Activated naive CD8-positive, alpha-beta T cell treated with anti-CD3 and anti-CD28 coated beads, Interleukin-2, amount 50 U/mL, for 16 hours (primary cell): Measurements from ENCODE around the gene HTR6.
A peak's percentile ranks its signal among the peaks of the same experiment; 100 is the strongest.
"Not testable (repeated sequence)": the region's sequence is repeated elsewhere in the genome, so short reads cannot be mapped to it uniquely, and the experiment has no call there.

Experiments
- DNase-seq: peaks from one replicate; pipeline ENCODE4 v3.0.0-alpha.2; 2020; ENCODE audit warnings: low read depth, low spot score

HTR6 gene

DNA sequence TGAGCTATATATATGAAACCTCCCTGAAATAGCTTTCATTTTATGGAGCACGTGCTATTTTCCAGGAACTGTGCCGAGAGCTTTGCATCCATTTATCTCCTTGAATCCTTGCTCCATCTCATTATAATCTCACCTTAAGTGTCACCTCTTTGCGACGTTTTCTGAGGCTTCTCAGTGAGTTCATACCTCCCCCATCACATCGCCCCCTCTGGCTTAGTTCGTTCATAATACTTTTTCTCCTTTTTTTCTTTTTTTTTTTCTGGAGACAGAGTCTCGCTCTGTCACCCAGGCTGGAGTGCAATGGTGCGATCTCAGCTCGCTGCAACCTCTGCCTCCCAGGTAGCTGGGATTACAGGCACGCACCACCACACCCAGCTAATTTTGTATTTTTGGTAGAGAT lies 25.4 kb upstream of the HTR6 start:
- DNase-seq = not testable (repeated sequence)

DNA sequence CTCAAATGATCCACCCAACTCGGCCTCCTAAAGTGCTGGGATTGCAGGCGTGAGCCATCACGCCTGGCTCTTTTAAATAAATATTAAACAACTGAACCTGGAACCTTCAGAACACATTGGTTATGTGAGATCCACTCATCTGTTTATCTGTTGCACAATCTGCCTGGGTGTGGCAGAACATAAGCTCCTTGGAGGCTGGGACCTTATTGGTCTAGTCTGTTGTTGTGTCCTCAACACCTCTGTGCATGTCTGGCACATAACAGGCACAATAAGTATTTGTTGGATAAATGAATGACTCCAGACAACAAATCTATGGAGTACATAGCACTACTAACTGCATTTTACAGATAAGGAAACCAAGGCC lies 24.7 kb upstream of the HTR6 start:
- no peak for DNase-seq

DNA sequence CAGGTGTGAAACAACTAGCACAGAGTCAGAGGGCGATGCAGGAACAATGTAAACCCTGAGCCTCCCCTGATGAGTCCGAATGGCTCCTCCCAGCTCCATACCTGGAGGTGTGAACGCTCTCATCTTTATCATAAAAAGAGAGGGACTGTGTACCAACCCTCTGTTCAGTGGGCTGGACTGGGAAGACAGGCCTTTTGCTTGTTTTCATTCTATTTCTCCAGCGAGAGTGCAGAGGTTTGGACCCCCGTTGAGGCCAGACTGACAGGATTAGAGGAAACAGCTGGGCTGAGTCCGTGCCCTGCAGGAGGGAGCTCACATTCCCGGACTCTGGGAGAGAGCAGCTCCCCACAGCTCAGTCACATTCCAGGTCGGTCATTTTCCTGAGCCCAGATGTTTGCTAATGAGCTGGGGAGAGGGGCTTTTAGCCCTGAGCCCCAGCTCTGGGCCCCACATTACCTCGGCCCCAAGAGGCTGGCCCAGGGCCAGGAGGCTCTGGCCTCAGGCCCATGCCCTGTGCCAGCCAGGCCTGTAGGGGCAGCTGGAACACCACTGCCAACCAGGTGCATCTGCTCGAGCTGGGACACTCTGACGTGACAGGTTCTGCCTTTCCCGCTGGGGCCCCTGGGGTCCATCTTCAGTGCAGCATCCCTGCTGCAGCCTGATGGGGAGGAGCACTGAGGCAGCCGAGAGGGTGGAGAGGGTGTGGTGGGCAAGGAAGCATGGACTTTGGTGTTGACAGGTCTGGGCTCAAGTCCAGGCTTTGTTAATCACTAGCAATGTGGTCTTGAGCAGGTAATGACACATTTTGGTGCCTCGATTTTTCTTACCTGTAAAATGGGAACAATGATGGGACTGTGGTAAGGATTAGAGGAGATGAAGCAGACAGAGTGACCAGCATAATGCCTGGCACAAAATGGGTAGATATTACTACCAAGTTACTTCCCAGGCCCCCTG lies 24.0 kb upstream of the HTR6 start:
- no peak for DNase-seq

DNA sequence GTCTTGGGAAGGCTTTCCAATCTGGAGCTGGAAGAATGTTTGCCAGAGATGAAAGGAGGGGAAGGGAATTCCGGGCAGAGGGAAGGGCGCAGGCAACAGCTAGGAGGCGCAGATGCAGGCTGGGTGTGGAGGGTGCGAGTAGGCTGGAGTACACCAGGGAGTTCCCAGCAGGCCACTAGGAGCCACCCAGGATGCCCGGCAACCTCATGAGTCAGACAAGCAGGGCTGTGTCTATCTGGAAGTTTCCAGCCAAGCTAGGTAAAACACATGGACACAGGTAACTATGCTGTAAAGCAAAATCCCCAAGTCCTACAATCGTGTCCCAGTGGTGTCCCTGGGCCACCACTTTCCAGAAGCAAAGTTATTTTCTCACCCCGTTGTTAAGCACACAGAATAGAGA lies 21.6 kb upstream of the HTR6 start:
- DNase-seq = no peak

DNA sequence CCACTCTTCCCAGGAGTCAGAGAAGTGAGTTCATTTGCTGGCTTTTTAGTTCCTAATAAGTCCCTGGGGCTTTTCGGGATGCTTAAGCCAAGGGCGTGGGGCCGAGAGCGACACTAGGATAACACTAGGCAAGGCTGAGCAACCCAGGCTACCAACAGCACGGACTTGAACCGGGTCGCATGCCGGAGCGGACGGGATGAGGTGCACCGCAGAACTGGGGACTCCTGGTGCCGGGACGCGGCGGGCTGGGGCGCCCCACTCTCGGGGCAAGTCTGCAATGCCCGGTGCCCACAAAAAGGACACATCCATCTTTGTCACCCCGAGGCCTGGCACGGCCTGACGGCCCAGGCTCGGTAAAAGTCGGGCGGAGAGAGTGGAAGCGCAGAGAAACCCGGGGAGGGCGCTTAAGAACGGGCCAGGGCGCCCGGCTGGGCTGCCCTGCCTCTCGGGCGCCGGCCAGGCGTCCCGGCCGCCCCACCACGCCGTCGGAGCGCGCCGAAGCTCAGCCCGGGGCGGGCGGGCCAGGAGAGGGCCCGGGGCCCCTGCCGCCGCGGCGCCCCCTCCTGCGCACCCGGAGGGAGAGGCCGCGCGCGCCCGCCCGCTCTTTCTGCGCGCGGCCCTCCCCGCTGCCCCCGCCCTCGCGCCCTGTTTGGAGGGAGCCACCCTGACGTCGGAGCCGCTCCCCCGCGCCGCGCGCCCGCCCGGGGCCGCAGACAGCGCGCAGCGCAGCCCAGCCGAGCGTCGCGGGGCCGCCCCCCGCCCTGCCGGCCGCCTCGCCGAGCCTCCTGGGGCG lies 20.9 kb upstream of the HTR6 start, which contains the start of gene NBL1:
Gene NBL1 (plus strand): TSS at position 710 of the 793 bp plus-strand sequence. CDS start 10,720 bp downstream, outside the sequence.
- DNase-seq = peak; percentile 49

DNA sequence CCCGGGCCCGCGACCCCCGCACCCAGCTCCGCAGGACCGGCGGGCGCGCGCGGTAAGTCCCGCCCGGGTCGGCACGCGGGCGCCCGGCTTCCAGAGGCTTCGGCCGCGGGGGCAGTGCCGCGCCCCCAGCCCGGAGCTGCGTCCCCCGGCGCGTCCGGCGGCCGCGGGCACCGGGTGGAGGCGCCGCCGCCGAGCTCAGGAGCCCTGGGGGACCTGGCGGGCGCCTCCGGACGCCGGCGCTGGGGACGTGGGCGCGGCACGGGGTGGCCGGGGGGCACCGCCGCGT lies 20.3 kb upstream of the HTR6 start:
- DNase-seq = no peak

DNA sequence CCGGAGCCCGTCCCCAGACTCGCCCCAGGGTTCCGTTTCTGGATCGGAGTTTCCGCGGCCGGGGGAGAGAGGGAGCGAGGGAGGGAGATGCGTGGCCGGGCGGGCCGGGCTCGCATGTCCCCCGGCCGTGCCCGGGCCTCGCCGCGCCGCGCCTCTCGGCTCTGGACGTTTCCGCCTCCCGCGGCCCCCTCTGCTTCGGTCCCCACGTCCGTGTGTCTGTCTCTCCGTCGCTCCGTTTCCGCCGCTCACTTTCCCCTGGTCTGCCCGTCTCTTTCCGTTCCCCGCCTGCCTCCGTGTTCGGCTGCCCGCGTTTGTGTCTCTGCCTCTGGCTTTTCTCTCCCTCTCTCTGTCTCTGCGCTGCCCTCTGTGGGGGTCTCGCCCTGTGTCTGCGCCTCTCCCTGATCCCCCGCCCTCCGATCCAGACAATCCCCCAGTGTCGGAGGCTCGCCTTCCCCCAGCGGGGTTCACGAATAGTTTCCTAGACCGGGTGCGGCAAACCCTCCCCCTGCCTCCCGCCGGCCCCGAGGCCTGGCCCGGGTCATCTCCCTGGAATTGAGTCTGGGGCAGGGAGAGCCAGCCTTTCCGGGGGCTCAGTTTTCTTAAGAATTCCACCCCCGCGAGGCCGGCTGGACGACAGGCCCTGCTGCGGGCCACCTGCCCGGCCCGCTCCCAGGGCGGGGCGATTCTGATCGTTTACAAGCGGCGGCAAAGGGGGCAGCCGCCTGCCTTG lies 19.8 kb upstream of the HTR6 start:
- no peak for DNase-seq

DNA sequence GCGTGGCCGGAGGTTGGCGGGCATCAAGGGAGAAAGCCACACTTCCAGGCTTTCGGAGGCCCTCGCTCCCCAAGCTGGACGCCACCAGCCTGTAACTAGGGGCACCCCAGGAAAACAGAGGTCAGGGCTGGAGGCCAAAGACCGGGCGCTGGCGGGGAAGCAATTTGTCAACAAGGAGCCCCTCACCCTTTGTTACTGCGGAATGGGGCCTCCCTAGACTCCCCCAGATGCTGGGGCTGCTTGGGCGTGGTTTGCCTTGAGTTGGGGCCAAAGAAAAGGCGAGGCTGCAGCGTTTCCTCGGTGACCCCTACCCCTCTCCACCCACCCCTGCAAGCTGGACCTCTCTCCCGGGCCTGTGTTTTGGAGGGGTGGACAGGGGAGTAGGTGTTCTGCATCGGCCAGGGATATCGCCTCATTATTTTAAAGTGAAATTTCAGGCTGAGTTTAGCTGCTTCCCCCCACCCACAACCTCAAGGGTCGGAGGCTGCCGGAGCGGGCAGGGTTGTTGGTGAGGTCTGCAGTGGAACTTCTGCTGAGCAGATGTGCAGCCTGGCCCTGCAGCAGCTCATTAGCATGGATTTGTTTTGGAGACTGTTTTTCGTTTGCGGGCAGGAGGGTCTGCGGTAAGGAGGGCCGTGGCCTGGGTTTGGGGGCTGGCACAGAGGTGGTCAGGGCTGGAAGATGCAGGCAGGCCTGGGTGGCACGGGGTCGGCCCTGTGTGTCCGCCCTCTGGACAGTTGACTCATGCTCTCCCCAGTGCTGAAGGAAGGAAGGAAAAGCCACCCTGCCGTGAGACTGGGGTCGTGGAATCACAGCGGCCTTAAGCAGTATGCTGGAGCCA lies 19.0 kb upstream of the HTR6 start:
- no peak for DNase-seq

DNA sequence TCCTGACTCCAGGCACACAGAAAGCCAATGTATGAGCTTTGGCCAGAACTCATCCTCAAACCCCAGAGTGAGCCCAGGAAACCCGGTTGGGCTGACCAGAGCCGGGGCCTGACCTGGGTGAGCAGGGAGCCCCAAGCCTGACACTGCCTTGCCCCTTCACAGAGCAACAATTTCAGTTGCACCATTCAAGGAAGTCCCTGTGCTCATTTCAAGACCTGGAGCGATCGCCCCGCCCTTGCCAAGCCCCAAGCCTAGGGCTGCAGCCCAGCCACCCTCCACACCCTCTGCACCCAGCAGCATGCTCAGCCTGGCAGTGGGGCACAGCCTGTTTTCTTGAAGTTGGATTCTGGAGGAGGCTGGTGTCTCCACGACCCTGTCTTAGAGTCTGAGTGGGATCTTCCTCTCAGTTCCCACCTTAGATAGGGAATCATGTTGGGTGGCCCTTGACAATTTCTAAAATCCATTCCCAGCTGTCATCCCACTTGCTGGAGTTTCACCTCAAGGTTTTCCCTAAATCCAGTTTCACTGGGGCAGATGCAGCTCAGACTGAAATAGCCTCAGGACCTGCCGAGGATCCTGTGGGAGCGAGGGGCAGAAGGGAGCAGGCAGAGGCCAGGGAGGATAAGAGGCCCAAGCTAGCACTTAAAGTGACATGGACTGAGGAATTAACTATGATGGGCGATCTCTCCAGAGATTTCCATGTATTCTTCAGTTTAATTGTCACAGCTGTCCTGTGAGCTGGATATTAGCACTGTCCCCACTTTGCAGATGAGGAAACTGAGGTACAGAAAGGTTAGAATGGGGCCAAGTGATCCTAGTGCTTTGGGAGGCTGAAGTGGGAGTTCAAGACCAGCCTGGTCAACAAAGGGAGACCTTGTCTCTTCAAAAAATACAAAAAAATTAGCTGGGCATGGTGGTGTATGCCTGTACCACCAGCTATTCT lies 18.0 kb upstream of the HTR6 start:
- DNase-seq = no peak

DNA sequence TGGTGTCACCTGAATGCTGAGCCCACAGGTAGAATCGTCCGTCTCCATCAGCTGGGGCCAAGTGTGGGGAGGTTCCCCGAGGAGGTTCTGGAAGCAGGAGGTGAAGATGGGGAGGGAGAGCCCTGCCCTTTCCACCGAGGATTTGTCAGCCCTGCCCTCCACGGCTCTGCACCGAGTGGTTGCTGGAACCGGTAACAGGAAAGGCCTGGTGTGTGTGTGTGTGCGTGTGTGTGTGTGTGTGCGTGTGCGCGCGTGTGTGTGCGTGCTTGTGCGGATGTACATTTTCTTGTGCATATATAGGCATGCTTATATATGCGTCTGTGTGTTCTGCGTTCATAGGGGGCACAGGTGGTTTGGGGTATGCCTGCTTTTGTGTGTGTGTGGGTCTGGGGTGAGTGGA lies 17.0 kb upstream of the HTR6 start:
- DNase-seq = no peak

DNA sequence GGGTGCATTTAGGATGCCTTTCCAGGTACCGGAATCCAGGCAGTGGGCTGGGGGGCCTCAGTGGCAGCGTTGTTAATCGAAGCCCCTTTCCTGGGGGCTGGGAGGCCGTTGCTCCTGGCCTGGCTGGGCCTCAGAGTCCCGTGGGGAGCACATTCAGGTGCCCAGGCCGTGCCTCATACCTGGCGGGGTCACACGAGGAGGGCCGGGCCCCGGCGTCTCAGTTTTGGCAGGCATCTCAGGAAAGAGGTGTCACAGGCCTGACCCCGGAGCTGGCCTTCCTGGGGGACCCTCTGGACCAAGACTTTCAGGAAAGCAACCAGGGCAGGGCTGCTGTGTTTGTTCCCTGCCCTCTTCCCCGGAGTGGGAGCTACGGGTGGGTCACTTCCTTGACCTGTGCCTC lies 16.4 kb upstream of the HTR6 start:
- DNase-seq = no peak

DNA sequence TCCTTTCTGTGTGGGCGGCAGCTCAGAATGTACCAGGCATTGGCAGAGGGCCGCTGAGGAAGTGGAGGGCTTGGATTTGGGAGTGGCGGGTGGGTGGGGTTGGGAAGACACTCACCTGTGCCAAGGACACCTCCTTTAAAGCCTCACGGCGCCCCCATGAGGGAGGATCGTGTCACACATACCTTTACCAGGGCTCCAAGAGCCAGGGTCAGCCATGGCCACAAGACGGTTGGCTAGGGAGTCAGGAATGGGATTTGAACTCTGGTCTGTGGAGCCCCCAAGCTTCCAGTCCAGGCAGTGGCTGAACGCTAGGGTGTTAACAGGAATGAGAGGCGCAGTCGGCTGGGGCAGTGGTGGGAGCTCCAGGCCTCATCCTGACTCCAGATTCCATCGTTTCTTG lies 16.0 kb upstream of the HTR6 start:
- DNase-seq = no peak

DNA sequence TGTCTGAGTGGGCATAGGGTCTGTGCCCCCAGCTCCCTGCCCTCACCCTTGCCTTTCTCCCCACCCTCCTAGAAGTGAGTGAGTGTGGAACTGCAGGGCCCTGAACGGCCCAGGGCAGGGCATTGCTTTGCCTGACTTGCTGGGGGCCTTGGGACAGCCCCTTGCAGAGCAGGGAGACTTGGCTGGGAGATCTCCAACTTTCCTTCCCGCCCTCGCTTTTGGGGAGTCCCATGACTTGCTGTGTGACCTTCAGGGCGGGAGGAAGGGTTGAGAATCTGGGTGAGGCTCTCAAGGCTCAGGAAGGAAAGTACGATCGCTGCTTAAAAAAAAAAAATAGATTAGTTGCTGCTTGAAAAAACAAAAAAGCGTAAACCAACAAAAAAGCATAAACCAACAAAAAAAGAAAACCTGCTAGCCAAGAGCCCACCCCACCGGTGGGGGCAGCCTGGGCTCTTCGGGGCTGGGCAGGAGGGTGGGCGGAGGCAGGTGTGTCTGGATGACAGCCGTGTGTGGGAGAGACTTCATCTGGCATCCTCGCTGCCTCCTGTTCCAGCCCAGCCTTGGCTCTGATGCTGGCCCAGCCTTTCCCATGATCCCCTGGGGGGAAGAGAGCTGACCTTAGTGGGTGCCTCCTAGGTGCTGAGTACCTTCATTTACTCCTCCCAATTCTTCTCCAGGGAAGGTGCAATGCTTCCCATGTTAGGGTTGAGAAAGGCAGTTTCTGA lies 14.1 kb upstream of the HTR6 start:
- DNase-seq = no peak

DNA sequence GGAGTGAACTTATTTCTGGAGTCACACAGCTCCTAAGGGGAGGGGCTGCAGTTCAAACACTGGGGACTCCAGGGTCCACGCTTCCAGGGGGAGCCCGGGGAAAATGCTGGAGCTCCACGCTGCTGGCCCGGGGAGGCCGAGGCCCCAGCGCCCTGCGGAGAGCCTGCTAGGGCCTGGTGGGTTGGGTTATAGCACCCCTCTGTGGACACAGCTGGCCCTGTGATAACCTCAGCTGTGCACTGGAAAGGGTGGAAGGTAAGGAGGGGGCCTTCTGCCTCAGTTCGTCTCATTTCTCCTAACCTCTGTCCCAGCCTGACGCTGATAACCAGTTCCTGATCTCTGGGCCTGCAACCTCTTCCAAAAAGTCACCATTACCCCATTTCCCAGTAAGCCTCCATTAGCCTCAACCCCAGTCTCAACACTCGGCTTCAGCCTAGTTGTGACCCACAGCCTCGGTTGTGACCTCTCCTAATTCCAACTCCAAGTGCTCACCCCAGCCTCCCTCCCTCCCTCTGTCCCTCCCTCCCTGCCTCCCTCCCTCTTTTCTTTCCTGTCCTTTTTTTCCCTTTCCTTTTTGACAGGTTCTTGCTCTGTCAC lies 13.4 kb upstream of the HTR6 start:
- DNase-seq = no peak

DNA sequence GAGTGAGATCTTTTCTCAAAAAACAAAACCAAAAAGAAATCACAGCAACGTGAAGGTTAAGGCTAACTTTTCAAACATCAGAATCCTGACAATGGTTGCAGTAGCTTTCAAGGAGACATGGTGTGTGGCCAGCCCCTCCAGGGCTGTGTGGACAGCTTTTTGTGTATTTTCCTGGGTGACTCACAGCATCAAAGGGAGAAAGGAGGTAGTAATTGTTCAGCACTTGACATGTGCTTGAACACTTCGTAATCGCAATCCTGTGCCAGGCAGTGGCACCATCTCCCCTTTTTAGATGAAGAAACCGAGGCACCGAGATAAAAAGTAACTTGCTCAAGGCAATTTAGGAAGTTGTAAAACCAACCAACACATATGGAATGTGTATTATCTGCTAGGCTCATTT lies 10.3 kb upstream of the HTR6 start:
- no peak for DNase-seq

DNA sequence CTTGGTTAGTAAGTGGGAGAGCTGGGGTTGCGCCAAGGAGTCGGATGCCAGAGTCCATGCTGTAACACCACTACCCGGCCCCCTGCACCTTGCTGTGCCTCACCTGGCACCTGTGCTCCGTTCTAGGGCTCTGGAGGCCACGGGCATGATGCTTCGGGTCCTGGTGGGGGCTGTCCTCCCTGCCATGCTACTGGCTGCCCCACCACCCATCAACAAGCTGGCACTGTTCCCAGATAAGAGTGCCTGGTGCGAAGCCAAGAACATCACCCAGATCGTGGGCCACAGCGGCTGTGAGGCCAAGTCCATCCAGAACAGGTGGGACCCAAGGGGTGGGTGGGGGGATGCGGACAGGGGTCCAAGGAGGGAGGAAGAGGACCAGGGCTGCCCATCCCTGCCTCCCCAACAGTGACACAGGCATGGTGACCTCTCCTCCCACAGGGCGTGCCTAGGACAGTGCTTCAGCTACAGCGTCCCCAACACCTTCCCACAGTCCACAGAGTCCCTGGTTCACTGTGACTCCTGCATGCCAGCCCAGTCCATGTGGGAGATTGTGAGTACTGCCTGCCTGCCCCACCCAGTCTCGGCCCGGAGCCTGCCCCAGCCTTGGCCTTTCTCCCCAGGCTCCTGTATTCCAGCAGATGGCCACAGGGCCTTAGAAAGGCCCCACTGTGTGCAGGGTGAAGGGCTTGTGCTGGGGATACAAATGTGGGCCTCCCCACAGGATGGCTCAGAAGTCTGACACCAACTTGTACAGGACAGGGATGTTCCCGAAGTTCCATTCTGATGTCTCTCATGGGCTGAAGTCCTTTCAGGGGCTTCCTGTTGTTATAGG lies 9.6 kb upstream of the HTR6 start:
- DNase-seq = no peak

DNA sequence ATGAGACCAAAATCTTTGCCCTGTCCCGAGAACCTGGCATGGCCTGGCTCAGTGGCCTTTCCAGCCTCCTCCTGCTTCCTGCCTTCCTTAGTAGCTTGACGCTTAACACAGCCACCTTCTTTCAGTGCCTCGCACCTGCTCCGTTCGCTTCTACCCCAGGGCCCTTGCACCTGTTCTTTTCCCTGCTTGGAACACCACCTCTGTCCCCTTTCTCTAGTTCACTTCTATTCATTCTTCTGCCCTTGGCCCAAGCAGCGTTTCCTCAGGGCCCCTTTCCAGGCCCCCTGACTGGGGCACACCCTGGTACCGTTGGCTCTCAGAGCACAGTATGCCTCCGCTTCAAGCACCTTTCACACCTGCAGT lies 9.0 kb upstream of the HTR6 start:
- no peak for DNase-seq

DNA sequence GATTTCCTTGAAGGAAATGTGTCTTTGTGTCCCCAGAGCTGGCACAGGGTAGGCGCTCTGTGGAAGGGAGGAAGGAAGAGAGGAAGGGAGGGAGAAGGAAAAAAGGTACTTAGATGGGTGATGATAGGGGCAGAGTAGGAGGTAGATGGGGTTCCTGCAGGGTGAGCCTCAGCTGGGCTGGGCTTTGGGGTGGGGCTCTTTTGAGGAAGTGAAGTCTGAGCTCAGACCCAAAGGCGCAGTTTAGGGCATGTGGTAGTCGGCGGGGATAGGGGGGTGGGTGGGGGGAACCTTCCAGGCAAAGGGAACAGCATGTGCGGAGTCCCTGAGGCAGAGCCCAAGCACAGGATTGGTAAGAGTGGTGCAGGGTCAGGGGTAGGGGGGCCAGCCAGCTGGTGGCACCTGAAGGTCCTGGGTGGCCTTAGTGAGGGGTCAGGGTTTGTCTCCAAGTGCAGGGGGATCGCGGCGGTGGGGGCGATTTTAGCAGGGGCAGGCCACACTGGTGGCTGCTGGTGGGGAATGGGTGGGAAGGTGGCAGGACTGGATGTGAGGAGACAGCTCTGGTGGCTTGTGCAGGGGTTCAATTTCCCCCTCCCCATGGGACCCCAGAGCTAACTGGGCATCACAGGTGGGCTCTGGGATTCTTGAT lies 8.4 kb upstream of the HTR6 start:
- DNase-seq = no peak
